Inferior parietal cortex (tissue), 1 donor: ENCODE data around the gene N4BP2L2.

Experiments
- DNase-seq: peaks from one replicate; pipeline ENCODE4 v3.0.0-alpha.2; 2016; ENCODE audit errors: extremely low spot score

The N4BP2L2 gene

GRCh38 chr13:32530841-32531253 is 7.7 kb downstream of the N4BP2L2 start:
- peak; percentile 27 for DNase-seq

GRCh38 chr13:32528358-32528757 is 10.2 kb downstream of the N4BP2L2 start:
- no peak for DNase-seq

GRCh38 chr13:32527151-32527550 is 11.4 kb downstream of the N4BP2L2 start:
- no peak for DNase-seq

- DNase-seq = no peak
Observed at GRCh38 chr13:32525766-32526165, 12.8 kb downstream of the N4BP2L2 start.

GRCh38 chr13:32515246-32515645 is 23.3 kb downstream of the N4BP2L2 start:
- no peak for DNase-seq

- DNase-seq = no peak
Observed at GRCh38 chr13:32511482-32511881, 27.1 kb downstream of the N4BP2L2 start.

GRCh38 chr13:32504876-32505275 is 33.7 kb downstream of the N4BP2L2 start:
- no peak for DNase-seq

- DNase-seq = no peak
Observed at GRCh38 chr13:32504263-32504662, 34.3 kb downstream of the N4BP2L2 start.

GRCh38 chr13:32503727-32504126 is 34.9 kb downstream of the N4BP2L2 start:
- no peak for DNase-seq

- DNase-seq = no peak
Observed at GRCh38 chr13:32501064-32501463, 37.5 kb downstream of the N4BP2L2 start.

GRCh38 chr13:32499538-32500210 is 38.9 kb downstream of the N4BP2L2 start:
- DNase-seq = no peak

GRCh38 chr13:32497589-32497988 is 41.0 kb downstream of the N4BP2L2 start:
- DNase-seq = no peak

- DNase-seq = no peak
Observed at GRCh38 chr13:32496599-32497160, 41.9 kb downstream of the N4BP2L2 start.

GRCh38 chr13:32495841-32496240 is 42.8 kb downstream of the N4BP2L2 start:
- no peak for DNase-seq

- DNase-seq = no peak
Observed at GRCh38 chr13:32495429-32495828, 43.2 kb downstream of the N4BP2L2 start.

GRCh38 chr13:32491028-32491427 is 47.6 kb downstream of the N4BP2L2 start:
- no peak for DNase-seq

GRCh38 chr13:32476892-32477291 is 61.7 kb downstream of the N4BP2L2 start:
- no peak for DNase-seq

- no peak for DNase-seq
Observed at GRCh38 chr13:32476021-32476731, 62.4 kb downstream of the N4BP2L2 start.

- DNase-seq = no peak
Observed at GRCh38 chr13:32474999-32475792, 63.4 kb downstream of the N4BP2L2 start.

- DNase-seq = no peak
Observed at GRCh38 chr13:32473650-32474049, 64.9 kb downstream of the N4BP2L2 start.

- no peak for DNase-seq
Observed at GRCh38 chr13:32472194-32472621, 66.4 kb downstream of the N4BP2L2 start.
